Right renal cortex interstitium (tissue), 3 donors: Measurements from ENCODE around the gene ATP2B1. TPM values are rescaled to one million over a fixed set of nuclear protein-coding genes. Genes with fewer than 3 reads are reported as not detected.

Experiments used
- DNase-seq, 3 donors: peaks; one replicate each; pipeline ENCODE4 v3.0.0-alpha.2; 2013; ENCODE audit warnings: low read depth in 3 of 3, low spot score in 2 of 3
- polyA plus RNA-seq, 3 donors: library from polyadenylated mRNA; unstranded; fragments of 120-200 nt; gene quantifications; one replicate each; pipeline ENCODE4 v1.2.1, GENCODE V29; 2013; ENCODE audit not compliant: insufficient read length in 3 of 3

ATP2B1 gene
- polyA plus RNA-seq, 3 donors: 96.6 to 123 (median 100) TPM

DNA sequence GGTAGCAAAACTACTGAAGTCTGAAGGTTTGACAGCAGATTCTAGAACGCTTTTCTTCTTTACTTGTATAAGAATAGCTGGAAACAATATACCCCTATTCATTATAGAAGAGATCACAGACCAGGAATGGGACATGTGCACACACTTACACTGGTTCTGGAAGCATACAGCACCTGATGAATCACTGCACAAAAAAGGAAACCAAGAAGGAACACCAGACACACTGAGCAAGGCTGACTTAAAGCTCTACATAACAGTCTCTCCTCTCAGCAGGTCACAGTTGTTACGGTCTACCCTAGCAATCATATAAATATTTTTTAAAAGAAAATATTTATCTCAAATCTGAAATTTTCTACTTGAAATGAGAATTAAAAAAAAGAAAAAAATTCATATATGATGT is 13.5 kb downstream of the ATP2B1 start:
- no peak for DNase-seq

DNA sequence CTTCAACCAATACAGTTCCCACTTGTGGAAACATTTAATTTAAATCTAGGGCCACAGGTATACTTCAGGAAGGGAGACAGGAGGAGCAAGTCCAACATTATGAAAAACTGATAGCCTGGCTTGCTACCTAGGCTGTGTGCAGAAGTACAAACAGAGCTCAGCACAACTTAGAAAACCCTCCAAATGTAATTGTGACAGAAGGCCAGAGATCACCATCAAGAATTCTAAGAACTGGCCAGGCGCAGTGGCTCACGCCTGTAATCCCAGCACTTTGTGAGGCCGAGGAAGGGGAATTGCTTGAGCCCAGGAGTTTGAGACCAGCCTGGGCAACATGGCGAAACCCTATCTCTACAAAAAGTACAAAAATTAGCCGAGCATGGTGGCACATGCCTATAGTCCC is 14.1 kb downstream of the ATP2B1 start:
- DNase-seq: no peak

GRCh38 chr12:89693639-89694202 is 14.9 kb downstream of the ATP2B1 start:
- no peak for DNase-seq

DNA sequence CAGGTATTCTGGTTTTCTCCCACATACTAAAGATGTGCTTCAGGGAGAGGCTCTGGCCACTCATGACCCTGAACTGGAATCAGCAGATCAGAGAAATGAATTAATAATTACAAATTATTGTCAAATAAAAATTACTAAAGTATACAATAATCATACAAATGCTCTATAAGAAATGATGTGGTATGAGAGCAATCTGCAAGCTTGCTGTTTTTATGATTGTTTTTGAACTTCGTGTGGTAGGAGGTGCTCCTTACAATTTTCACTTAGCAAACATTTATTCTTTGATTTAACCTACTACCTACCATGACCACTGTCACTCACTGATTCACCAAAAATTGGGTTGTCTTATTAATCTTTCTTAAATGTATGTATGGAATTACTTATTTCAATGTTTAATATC is 16.2 kb downstream of the ATP2B1 start:
- DNase-seq: no peak

DNA sequence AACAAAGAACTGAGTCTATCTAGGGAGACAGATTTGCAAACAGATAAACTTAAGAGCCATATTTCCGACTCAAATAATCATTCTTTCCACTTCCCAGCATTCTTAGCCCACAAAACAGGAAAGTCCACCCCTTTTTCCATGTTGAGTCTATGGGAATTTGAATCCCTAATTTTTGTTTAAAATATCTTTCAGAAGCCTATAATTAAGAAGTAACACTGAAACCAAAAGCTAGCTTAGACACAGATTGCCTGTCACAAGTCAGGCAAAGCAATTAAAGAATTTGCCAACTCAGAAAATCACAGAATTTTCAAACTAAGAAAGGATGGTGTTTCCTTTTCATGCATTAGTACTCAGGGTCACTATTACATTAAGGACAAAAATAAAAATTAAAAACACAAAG is 17.0 kb downstream of the ATP2B1 start:
- DNase-seq: no peak

DNA sequence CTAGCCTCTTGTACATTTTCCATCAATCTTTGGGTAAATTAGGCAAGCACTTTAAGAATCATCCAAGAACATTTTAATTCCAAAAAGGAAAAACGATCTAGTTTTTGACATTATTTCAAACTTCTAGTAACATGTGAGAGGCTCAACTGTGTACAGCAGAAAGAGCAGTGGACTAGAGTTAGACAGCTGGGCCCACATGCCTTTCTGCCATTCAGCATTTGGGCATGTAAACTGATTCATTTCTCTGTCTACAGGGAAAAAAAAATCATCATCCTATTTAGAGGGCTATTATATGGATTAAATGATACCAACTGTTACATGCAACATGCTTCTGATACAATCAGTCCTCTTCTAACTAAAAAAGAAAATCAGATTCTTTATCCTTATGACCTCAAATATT is 17.7 kb downstream of the ATP2B1 start:
- no peak for DNase-seq

DNA sequence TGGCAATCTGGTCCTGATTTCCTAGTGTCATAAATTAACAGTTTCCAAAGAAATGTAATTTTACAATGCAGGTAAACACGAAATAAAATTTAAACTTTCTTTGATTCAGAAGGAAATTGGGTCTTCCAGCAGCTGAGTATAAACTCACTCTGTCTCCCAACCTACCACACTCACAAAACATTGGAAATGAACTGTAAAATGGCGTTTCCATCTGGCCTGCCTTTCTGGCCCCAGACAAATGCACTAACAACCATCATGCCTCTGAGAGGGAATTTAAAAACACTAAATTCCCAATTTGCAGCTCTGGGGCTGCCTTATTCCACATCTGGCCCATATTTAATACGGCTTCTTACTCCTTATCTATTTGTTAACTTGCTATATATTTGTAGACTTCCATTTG is 19.3 kb downstream of the ATP2B1 start:
- DNase-seq: no peak

- DNase-seq: no peak
Observed at GRCh38 chr12:89686311-89686710, 22.3 kb downstream of the ATP2B1 start.

GRCh38 chr12:89685363-89685972 is 23.2 kb downstream of the ATP2B1 start:
- no peak for DNase-seq

- DNase-seq: no peak
Observed at GRCh38 chr12:89684136-89684535, 24.5 kb downstream of the ATP2B1 start.

DNA sequence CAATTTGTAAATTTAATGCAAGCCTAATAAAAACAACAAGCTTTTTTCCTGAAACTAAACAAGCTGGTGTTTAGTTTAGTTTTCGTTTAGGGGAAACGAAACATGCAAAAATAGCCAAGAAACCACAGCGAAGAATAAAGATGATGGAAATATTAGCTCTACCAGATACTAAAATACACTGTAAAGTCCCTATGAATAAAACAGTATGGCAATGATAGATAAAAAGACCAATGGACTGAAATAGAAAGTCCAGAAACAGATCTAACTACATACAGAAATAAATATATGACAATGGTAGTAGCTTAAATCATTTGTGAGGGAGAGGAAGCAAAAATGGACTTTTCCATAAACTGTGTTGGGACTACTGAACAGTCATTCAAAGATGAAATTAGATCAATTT is 26.4 kb downstream of the ATP2B1 start:
- no peak for DNase-seq

- DNase-seq: no peak
Observed at GRCh38 chr12:89680409-89680808, 28.2 kb downstream of the ATP2B1 start.

DNA sequence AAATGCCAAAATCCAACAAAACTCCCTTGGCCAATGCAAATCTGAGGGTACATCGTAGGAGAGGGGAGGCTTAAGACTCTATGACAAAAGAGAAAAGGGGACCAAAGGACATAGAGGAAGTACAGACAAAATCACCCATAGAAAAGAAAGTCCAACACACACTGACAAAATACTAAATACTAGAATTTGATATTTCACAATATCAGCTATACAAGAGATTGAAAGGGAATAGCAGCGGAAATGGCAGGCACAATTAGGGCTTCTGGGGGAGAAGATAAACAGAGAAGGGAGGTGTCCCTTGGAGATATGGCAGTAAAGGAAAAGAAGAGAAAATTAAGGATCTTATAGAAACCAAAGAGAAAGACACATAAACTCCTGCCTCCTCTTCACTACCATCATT is 29.0 kb downstream of the ATP2B1 start:
- no peak for DNase-seq

GRCh38 chr12:89678225-89678624 is 30.4 kb downstream of the ATP2B1 start:
- no peak for DNase-seq

DNA sequence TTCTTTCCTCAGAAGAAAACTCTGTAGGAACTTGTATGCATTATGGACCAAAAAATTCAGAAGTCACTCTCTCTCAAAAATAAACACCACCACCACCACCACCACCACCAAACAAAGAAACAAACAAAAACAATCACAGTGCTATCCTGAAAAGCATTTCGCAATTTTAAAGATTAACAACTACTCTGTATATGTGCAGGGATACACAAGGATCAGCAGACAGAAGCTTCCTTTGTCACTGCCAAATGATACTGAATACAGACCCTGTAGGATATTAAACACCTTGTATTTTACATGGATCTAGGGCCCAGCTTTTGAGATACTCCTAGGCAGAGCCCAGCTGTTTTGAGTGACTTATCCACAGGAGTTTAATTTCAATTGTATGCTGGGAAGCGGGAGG is 31.7 kb downstream of the ATP2B1 start:
- DNase-seq: no peak

- no peak for DNase-seq
Observed at GRCh38 chr12:89674326-89674942, 34.2 kb downstream of the ATP2B1 start.

DNA sequence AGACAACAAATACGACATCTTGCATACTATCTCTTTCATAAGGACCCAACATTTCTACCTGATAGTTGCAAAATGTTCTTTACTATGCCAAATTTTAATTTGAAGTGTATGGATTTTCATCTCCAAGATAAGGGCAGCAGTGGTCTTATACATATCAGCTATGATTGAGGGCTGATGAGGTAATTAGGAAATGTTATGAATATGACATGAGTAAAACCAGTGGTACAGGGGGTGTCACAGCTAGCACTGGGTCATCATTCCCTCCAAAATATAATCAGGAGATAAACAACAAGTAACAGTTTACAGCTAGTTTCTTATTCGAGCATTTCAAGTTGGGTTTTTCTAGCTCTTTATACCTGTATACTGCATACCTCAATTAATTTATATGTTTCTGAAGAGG is 35.0 kb downstream of the ATP2B1 start:
- no peak for DNase-seq

DNA sequence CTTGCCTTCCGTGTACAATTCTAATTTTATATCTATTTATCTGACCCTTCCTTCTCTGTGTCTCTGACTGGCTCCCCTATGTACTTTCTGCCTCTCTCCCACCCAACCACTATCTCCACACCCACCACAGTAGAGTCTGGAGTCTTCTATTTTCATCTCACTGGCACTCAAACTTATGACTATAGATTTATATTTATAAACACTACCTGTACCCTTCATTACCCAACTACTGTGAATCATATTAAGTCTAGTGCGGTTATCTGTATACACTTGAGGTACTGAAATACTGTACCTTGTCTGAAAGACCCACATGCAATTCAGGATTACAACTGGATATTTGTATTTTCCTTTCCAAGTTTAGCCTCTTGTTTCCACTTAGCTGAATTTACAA is 36.1 kb downstream of the ATP2B1 start:
- no peak for DNase-seq

DNA sequence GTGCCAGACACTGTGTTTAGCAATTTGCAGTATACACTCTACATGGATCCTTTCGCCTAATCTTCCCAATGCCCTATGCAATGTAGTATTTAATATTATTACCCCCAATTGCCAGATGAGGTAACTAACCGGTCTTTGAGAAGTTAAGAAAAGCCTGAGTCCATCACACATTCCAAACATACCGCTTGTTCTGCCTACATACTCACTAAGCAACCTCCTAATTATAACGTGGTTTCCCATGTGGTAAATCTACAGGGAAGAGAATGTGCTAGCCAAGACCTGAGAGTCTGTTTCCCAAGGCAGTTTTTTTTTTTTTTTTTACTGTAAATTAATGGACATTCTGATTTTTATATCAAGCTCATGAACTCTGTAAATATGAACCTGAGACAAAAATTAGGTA is 37.2 kb downstream of the ATP2B1 start:
- no peak for DNase-seq

- DNase-seq: no peak
Observed at GRCh38 chr12:89669197-89669596, 39.4 kb downstream of the ATP2B1 start.

GRCh38 chr12:89665556-89665955 is 43.1 kb downstream of the ATP2B1 start:
- no peak for DNase-seq

GRCh38 chr12:89664441-89664840 is 44.2 kb downstream of the ATP2B1 start:
- no peak for DNase-seq
